Measurements from ENCODE around the gene GSC2. TPM values are rescaled to one million over a fixed set of nuclear protein-coding genes. Genes with fewer than 3 reads are reported as not detected.

Gene GSC2
- total RNA-seq, 2 donors from 2014 or later, result not detected

DNA sequence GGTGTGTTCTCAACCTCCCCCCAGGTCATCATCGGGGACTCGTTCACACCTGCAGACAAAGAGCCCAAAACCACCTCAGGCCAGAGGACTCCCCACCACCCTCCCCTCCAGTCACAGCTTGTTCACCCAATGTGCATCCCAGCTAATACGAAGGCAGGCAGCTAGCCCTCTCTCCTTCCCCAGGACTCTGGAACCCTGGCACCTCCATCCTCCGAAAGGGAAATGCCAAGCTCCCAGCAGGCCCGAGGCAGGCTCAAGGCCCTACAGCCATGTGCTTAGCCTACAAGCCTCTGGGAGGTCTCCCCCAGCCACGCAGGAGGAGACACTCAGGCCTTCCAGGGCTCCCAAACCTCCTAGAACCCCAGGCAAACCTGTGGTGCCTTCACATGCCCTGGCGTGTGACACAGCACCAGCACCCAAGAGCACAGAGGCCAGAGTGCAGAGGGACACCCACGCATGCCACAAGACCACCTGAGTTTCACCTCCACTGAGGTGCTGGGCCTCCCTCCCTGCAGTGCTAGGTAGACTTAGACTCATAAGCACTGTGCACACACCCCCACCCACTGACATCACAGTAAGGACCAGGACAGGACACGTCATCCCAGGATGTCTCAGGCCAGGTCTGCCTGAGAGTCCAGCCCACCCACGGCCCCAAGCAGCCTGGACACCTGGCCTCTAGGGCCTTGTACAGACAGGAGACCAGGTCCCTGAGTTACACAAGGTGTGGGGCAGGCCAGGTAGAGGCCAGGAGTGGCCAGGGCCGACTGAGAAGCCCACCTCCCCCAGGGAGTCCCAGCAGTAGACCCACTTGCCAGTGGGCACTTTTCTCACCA lies 12.5 kb downstream of the GSC2 start:
- peaks cover 66% of the 10 kb centered on the region for H3K36me3 Mint-ChIP-seq (ENCODE audit: low read depth)
- no peaks in the 10 kb centered on the region for H3K4me1 Mint-ChIP-seq
- H3K27me3 Mint-ChIP-seq, result no peaks in the 10 kb centered on the region
- no peak overlapping the region for H3K27ac Mint-ChIP-seq
- H3K9me3 Mint-ChIP-seq, result no peaks in the 10 kb centered on the region
- ATAC-seq (replicated peaks), result no peak
- no peak overlapping the region for H3K4me3 Mint-ChIP-seq

- no peak for ATAC-seq (replicated peaks)
- H3K9me3 Mint-ChIP-seq, result no peaks in the 10 kb centered on the region
- no peaks in the 10 kb centered on the region for H3K4me1 Mint-ChIP-seq
- no peaks in the 10 kb centered on the region for H3K27me3 Mint-ChIP-seq
- H3K36me3 Mint-ChIP-seq (ENCODE audit: low read depth), result peaks cover 62% of the 10 kb centered on the region
- H3K4me3 Mint-ChIP-seq, result no peak overlapping the region
- no peak overlapping the region for H3K27ac Mint-ChIP-seq
These were observed 13.2 kb downstream of the GSC2 start for GRCh38 chr22:19136915-19137314.

- Mint-ChIP-seq H3K4me1 (no peaks in the 10 kb centered on the region), H3K36me3 (ENCODE audit: low read depth) (peaks cover 45% of the 10 kb centered on the region), H3K4me3 (no peak overlapping the region), H3K27ac (no peak overlapping the region), H3K27me3 (no peaks in the 10 kb centered on the region), H3K9me3 (no peaks in the 10 kb centered on the region)
- ATAC-seq (replicated peaks), result no peak
These were observed 15.2 kb downstream of the GSC2 start for GRCh38 chr22:19134874-19135273.

DNA sequence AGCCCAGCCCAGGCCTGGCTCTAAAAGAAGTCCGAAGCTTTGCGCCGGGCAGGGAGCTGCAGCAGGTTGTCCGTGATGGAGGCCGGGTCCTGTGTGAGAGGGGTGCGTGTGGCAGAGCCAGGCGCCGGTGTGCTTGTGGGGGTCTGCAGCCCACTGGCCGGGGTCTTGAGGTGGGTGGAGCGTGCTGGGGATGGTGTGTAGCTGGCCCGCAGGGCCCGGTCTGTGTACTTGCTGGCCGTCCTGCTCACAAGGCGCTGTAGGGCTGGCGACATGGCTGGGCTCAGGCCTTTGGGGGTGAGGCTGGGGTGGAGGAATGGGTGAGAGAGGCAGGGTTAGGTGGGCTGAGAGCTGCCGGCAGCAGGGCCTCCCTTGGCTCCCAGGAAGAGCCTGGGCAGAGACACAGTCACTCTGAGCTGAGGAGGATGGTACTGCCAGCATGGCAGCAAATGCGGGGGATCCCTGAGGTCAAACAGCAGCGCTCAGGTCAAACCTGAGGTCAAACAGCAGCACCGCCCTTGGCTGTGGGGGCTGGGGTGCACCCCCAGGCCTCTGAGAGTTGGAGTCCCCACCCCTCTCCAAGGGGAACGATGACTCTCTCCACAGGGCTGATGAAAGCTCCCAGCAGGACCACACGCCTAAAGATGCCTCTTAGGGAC lies 15.8 kb downstream of the GSC2 start:
- no peak overlapping the region for H3K4me3 Mint-ChIP-seq
- H3K36me3 Mint-ChIP-seq (ENCODE audit: low read depth), result peaks cover 39% of the 10 kb centered on the region
- H3K4me1 Mint-ChIP-seq, result no peaks in the 10 kb centered on the region
- ATAC-seq (replicated peaks), result no peak
- H3K27ac Mint-ChIP-seq, result no peak overlapping the region
- no peaks in the 10 kb centered on the region for H3K27me3 Mint-ChIP-seq
- H3K9me3 Mint-ChIP-seq, result no peaks in the 10 kb centered on the region

- H3K4me3 Mint-ChIP-seq, result no peak overlapping the region
- H3K9me3 Mint-ChIP-seq, result no peaks in the 10 kb centered on the region
- no peaks in the 10 kb centered on the region for H3K27me3 Mint-ChIP-seq
- no peak for ATAC-seq (replicated peaks)
- peaks cover 33% of the 10 kb centered on the region for H3K36me3 Mint-ChIP-seq (ENCODE audit: low read depth)
- H3K4me1 Mint-ChIP-seq, result no peaks in the 10 kb centered on the region
- no peak overlapping the region for H3K27ac Mint-ChIP-seq
These were observed 16.5 kb downstream of the GSC2 start for GRCh38 chr22:19133561-19133960.

DNA sequence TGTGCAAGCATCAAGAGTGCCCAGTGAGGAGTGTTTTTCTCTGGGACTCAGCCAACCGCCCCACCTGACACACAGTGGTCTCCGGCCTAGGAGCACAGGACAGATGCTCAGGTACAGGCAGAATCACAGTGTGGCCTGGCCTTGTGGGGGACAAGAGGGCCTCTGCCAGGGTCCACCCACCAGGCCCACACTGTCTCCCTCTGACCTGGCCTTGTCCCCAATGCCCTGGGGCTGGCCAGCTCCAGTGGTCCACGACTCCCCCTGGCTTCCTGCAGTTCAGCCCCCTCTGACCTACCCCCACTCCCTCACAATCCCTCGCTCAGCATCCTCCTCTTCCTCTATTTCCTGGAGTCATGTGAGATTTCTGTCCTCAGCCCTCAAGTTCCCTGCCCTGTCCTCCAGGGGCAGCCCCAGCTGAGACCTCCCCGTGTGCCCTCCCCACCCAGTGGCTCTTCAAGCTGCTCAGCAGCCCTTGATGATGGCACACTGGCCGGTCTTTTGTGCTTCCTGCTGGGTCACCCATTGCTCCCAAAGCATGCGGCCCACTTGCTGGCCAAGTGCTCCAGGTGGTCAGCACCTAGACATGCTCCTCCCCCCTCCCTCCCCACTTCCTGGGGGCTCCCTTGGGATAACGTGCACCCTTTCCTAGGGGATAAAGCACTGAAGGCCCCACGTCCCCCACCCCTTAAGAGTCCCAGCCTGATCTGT lies 17.2 kb downstream of the GSC2 start:
- no peak overlapping the region for H3K27ac Mint-ChIP-seq
- H3K4me1 Mint-ChIP-seq, result peaks cover under 1% of the 10 kb centered on the region
- no peak for ATAC-seq (replicated peaks)
- H3K36me3 Mint-ChIP-seq (ENCODE audit: low read depth), result peaks cover 33% of the 10 kb centered on the region
- H3K27me3 Mint-ChIP-seq, result no peaks in the 10 kb centered on the region
- H3K4me3 Mint-ChIP-seq, result no peak overlapping the region
- H3K9me3 Mint-ChIP-seq, result no peaks in the 10 kb centered on the region

DNA sequence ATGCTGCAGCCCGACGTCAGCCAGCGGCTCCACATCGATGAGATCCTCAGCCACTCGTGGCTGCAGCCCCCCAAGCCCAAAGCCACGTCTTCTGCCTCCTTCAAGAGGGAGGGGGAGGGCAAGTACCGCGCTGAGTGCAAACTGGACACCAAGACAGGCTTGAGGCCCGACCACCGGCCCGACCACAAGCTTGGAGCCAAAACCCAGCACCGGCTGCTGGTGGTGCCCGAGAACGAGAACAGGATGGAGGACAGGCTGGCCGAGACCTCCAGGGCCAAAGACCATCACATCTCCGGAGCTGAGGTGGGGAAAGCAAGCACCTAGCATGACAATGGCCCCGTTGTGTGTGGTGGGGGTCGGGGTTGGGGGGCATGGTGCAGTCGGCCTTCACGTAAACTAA lies 17.9 kb downstream of the GSC2 start:
- Mint-ChIP-seq H3K9me3 (no peaks in the 10 kb centered on the region), H3K4me1 (peaks cover 4% of the 10 kb centered on the region), H3K27me3 (no peaks in the 10 kb centered on the region), H3K27ac (no peak overlapping the region), H3K36me3 (ENCODE audit: low read depth) (peaks cover 33% of the 10 kb centered on the region), H3K4me3 (no peak overlapping the region)
- no peak for ATAC-seq (replicated peaks)

GRCh38 chr22:19131685-19132015 lies 18.4 kb downstream of the GSC2 start:
- H3K4me3 Mint-ChIP-seq, result no peak overlapping the region
- H3K4me1 Mint-ChIP-seq, result peaks cover 4% of the 10 kb centered on the region
- H3K36me3 Mint-ChIP-seq (ENCODE audit: low read depth), result peaks cover 30% of the 10 kb centered on the region
- ATAC-seq (replicated peaks), result no peak
- no peak overlapping the region for H3K27ac Mint-ChIP-seq
- H3K9me3 Mint-ChIP-seq, result no peaks in the 10 kb centered on the region
- no peaks in the 10 kb centered on the region for H3K27me3 Mint-ChIP-seq

GRCh38 chr22:19130959-19131684 lies 19.0 kb downstream of the GSC2 start, which contains the start of gene TSSK2:
Gene TSSK2 (plus strand): TSS chr22:19131308. CDS start chr22:19131400, 92 bp downstream.
- Mint-ChIP-seq H3K27ac (no peak within 1 kb of the TSS), H3K4me1 (peaks cover 4% of the 10 kb centered on the region), H3K4me3 (no peak within 1 kb of the TSS), H3K36me3 (ENCODE audit: low read depth) (peaks cover 24% of the 10 kb centered on the region), H3K9me3 (no peaks in the 10 kb centered on the region), H3K27me3 (no peaks in the 10 kb centered on the region)
- no peak for ATAC-seq (replicated peaks)

- H3K36me3 Mint-ChIP-seq (ENCODE audit: low read depth), result peaks cover 14% of the 10 kb centered on the region
- no peak overlapping the region for H3K4me3 Mint-ChIP-seq
- no peaks in the 10 kb centered on the region for H3K27me3 Mint-ChIP-seq
- no peak overlapping the region for H3K27ac Mint-ChIP-seq
- no peak for ATAC-seq (replicated peaks)
- H3K9me3 Mint-ChIP-seq, result no peaks in the 10 kb centered on the region
- peaks cover 4% of the 10 kb centered on the region for H3K4me1 Mint-ChIP-seq
These were observed 20.2 kb downstream of the GSC2 start for GRCh38 chr22:19129871-19130270.

DNA sequence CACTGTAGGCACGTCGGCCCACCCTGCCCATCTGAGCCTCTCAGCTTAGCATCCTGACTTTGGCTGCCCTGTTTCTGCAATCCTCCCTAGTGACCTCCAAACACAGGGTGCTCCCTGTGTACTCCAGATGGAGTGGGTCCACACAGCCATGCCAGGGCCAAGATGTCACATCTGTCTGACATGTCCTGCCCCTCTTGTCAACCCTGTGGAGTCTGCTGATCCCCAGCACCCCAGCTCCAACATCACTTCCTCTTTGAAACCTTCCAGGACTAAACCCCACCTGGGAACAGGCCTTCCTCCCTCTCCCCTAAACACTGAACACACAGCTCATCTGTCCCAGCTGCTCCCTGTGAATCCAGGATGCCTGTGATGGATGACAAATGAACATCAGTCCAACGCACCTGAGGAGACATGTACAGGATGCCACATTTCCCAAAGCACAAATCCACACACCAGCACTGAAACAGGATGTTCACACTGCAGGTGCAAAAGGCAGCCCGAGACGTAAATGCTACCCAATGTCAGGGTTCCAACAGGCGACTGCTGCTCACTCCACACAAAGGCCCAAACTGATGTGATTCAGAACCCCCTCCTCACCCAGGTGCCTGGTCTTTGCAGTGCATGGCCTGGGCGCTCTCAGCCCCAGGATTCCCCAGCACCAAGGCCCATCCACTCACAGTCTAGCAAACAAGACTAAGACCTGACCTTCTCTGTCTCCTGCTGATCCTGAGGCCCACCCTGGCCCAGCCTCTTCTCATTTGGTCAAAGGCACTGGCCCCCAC lies 21.0 kb downstream of the GSC2 start:
- no peak for ATAC-seq (replicated peaks)
- H3K4me1 Mint-ChIP-seq, result peaks cover 4% of the 10 kb centered on the region
- H3K36me3 Mint-ChIP-seq (ENCODE audit: low read depth), result peaks cover 11% of the 10 kb centered on the region
- H3K9me3 Mint-ChIP-seq, result no peaks in the 10 kb centered on the region
- no peak overlapping the region for H3K27ac Mint-ChIP-seq
- no peak overlapping the region for H3K4me3 Mint-ChIP-seq
- H3K27me3 Mint-ChIP-seq, result no peaks in the 10 kb centered on the region

DNA sequence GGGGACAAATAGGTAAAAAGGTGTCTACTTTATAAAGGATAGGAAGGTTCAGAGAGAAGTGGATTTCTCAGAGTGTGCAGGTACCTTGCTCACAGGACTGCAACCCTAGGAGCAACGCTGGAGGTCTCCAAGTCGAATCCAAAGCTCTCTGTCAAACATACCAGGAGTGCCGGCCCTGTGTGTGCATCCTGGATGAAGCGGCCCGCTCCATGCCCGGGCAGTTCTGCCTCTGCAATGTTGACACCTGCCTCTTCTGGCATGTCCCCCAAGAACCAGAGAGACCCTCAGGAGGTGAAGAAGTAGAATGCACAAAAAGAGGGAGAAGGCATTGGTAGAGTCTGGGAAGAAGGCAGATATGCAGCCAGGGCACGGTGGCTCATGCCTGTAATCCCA lies 22.1 kb downstream of the GSC2 start:
- no peak for ATAC-seq (replicated peaks)
- Mint-ChIP-seq H3K27me3 (no peaks in the 10 kb centered on the region), H3K4me3 (no peak overlapping the region), H3K9me3 (no peaks in the 10 kb centered on the region), H3K36me3 (ENCODE audit: low read depth) (peaks cover 1% of the 10 kb centered on the region), H3K4me1 (peaks cover 6% of the 10 kb centered on the region), H3K27ac (no peak overlapping the region)

- Mint-ChIP-seq H3K27me3 (no peaks in the 10 kb centered on the region), H3K27ac (no peak overlapping the region), H3K4me3 (no peak overlapping the region), H3K9me3 (no peaks in the 10 kb centered on the region), H3K36me3 (ENCODE audit: low read depth) (no peaks in the 10 kb centered on the region), H3K4me1 (peaks cover 10% of the 10 kb centered on the region)
- ATAC-seq (replicated peaks), result no peak
These were observed 22.6 kb downstream of the GSC2 start for GRCh38 chr22:19127329-19128008.
